ENCODE measurements around the gene PCSK4.

PCSK4 gene

GRCh38 chr19:1472231-1473084 lies 17.7 kb downstream of the PCSK4 start:
- in situ Hi-C loops (cut with HindIII; ENCODE audit: low sequenced_read_pairs), result no loop called here

- in situ Hi-C loops (cut with HindIII; ENCODE audit: low sequenced_read_pairs), result no loop called here
These were observed 18.5 kb downstream of the PCSK4 start for GRCh38 chr19:1471515-1472160.

GRCh38 chr19:1471010-1471514 lies 19.1 kb downstream of the PCSK4 start:
- in situ Hi-C loops (cut with HindIII; ENCODE audit: low sequenced_read_pairs), result no loop called here

GRCh38 chr19:1470305-1471009 lies 19.7 kb downstream of the PCSK4 start:
- in situ Hi-C loops (cut with HindIII; ENCODE audit: low sequenced_read_pairs), result no loop called here

- in situ Hi-C loops (cut with HindIII; ENCODE audit: low sequenced_read_pairs), result no loop called here
These were observed 20.2 kb downstream of the PCSK4 start for GRCh38 chr19:1470055-1470304.

- in situ Hi-C loops (cut with HindIII; ENCODE audit: low sequenced_read_pairs), result no loop called here
These were observed 20.7 kb downstream of the PCSK4 start for GRCh38 chr19:1469255-1470054.

- in situ Hi-C loops (cut with HindIII; ENCODE audit: low sequenced_read_pairs), result no loop called here
These were observed 21.3 kb downstream of the PCSK4 start for GRCh38 chr19:1468821-1469254.

- in situ Hi-C loops (cut with HindIII; ENCODE audit: low sequenced_read_pairs), result no loop called here
These were observed 21.8 kb downstream of the PCSK4 start for GRCh38 chr19:1468274-1468820.

- in situ Hi-C loops (cut with HindIII; ENCODE audit: low sequenced_read_pairs), result no loop called here
These were observed 22.5 kb downstream of the PCSK4 start for GRCh38 chr19:1467490-1468273.

GRCh38 chr19:1467215-1467489 lies 23.0 kb downstream of the PCSK4 start:
- in situ Hi-C loops (cut with HindIII; ENCODE audit: low sequenced_read_pairs), result no loop called here

GRCh38 chr19:1466461-1467214 lies 23.5 kb downstream of the PCSK4 start:
- in situ Hi-C loops (cut with HindIII; ENCODE audit: low sequenced_read_pairs), result no loop called here

GRCh38 chr19:1466018-1466460 lies 24.1 kb downstream of the PCSK4 start:
- in situ Hi-C loops (cut with HindIII; ENCODE audit: low sequenced_read_pairs), result no loop called here

- in situ Hi-C loops (cut with HindIII; ENCODE audit: low sequenced_read_pairs), result no loop called here
These were observed 24.7 kb downstream of the PCSK4 start for GRCh38 chr19:1465191-1466016.

- in situ Hi-C loops (cut with HindIII; ENCODE audit: low sequenced_read_pairs), result no loop called here
These were observed 28.3 kb downstream of the PCSK4 start for GRCh38 chr19:1461862-1462261.

- in situ Hi-C loops (cut with HindIII; ENCODE audit: low sequenced_read_pairs), result no loop called here
These were observed 29.8 kb downstream of the PCSK4 start for GRCh38 chr19:1460033-1460995.

GRCh38 chr19:1459479-1459878 lies 30.7 kb downstream of the PCSK4 start:
- in situ Hi-C loops (cut with HindIII; ENCODE audit: low sequenced_read_pairs), result no loop called here

GRCh38 chr19:1457892-1458291 lies 32.3 kb downstream of the PCSK4 start:
- in situ Hi-C loops (cut with HindIII; ENCODE audit: low sequenced_read_pairs), result no loop called here

Measured in DLD1 (cell line).